Stimulated activated CD4-positive, alpha-beta T cell treated with anti-CD3 and anti-CD28 coated beads, Interleukin-1b, Interleukin-23, amount 100 ng/mL, for 1 hour (primary cell): ENCODE data around the gene PABPC4L.
"Not testable (repeated sequence)": the region's sequence is repeated elsewhere in the genome, so short reads cannot be mapped to it uniquely, and the experiment has no call there.

ENCODE experiments used
- DNase-seq, 2 donors: peaks; one replicate each; pipeline ENCODE4 v3.0.0-alpha.2; 2020; ENCODE audit warnings: low read depth in 2 of 2

Gene PABPC4L

DNA sequence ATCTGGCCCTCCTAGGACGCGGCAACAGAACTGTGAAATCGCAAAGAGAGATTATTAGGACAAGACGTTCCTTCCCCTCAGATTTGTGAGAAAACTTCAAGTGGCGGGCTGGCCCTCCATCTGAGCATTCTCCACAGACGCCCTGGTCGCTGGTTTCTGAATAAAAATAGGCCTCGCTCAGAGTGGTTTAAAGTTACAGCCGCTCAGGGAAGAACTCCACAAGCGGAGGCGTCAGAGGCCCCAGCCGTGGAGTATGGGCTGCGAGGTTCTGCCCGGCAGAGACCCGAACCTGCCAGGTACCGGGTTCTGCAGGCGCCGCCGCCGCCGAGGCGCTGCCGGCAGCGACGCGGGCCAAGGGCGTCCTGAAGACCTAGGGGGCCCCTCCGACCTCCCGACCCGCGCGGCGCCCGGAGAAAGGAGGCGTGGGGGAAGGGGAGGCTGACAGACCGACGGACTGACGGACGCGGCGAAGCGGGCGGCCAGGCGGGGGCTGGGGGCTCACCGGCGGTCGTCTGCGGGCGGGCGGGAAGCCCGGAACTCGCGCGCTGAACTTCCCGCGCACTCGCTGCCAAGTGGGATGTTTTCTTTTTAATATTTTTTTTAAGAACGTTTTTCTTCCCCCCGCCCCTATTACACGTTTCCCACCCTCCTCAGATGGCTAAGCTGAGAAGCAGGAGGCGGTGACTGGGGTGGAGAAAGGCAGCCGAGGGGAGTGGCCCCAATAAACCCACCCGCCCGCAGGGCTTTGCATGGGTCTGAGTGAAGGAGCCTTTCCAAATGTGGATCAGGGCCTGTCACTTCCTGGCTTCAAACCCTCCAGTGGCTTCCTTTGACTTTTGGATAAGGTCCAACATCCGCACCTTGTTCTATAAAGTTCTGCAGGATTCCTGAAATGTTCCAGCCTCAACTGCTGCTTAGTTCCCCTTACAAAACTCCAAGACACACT lies at the start of gene PABPC4L:
PABPC4L (minus strand) TSS at position 574 of the 946 bp plus-strand sequence. CDS start 770 bp downstream, outside the sequence.
- DNase-seq = no peak

- DNase-seq = no peak
These were observed 49.7 kb upstream of the PABPC4L start for GRCh38 chr4:134251322-134251721.

DNA sequence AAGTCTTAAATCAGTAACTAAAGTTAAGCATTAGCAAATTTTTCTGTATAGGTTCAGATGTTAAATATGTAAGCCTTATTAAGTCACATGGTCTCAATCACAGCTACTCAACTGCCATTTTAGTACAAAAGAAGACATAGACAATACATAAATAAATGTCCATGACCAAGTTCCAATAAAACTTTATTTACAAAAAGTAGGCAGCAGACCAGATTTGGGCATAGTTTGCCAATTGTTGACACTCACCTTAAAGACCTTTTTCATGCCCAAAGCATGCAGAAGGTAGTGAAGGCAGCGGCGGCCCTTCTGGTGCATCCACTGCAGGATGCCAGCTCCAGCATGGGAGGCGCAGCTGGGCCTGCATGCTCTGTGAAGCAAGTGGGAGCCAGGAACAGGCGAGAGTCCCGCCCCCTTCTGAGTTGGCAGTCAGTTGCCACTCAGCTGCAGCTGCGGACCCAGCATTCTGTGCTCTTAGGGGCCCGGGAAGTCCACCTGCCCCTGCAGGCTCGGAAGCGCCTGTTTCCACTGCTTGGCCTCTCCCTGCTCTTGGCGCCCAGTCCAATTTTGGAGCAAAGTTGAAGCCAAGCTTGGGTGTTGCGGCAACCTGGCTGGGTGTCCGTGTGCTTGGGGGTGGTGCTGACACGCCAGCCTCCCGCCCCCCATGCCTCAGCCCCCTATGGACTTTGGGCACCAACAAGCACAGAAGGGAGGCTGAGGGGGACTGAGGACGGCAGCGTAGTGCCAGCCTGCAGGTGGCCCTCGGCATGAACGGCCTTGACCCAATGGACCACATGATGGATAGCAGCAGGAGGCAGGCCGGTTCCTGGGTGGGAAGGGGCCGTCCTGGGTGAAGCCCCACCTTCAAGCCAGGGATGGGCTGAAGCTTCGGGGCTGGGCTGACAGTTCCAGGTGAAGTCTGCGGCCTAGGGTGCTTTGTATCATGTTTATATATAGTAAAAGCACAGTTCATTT lies 42.4 kb upstream of the PABPC4L start:
- no peak for DNase-seq

DNA sequence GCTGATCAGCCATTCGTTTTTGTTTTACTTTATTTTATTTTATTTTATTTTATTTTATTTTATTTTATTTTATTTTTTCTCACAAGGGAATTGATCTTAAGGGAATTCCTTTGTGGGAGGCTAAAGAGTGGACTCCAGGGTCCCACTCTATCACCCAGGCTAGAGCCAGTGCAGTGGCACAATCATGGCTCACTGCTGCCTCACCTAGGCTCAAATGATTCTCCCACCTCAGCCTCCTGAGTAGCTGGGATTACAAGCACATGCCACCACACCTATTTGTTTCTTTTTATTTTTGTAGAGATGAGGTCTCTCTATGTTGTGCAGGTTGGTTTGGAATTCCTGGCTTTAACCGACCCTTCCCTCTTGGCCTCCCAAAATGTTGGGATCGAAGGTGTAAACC lies 17.5 kb upstream of the PABPC4L start:
- no peak for DNase-seq

GRCh38 chr4:134216411-134216810 lies 14.8 kb upstream of the PABPC4L start:
- no peak for DNase-seq

DNA sequence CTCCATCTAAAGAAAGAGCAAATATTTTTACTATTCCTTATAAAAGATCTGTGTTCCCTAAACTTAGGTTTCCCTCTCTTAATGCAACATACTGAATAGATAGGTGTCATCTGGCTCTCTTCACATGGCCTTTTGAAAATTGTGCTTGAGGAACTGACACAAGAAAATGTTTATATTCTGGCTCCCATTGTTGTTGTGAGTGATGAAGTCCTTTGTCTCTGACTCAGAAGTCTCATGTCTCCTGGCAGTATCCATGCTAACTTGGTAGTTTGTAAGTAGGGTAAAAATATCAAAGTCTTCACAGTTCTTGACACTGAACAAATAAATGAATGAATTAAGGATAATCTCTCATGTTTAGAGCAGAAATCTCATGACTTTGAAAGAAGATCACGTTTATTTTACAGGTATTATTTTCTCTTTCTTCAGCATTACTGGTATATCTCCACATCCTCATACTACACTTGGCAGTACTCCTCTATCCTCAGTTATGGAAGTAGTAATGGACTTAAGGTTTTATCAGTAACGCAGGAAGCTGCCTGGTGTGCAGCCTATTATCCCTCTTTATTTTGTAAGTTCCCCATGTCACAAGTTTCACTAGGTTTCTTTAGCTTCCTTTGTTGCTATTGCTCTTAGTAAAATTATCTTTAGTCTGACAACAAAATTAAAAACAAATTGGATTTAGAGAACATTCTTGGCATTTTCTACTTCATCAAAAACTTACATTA lies 14.2 kb upstream of the PABPC4L start:
- no peak for DNase-seq

- DNase-seq = not testable (repeated sequence)
These were observed 6.4 kb upstream of the PABPC4L start for GRCh38 chr4:134207955-134208354.

- no peak for DNase-seq
These were observed 772 bp upstream of the PABPC4L start for GRCh38 chr4:134202166-134202956.

- DNase-seq = no peak
These were observed 776 bp downstream of the PABPC4L start for GRCh38 chr4:134200811-134201215.

DNA sequence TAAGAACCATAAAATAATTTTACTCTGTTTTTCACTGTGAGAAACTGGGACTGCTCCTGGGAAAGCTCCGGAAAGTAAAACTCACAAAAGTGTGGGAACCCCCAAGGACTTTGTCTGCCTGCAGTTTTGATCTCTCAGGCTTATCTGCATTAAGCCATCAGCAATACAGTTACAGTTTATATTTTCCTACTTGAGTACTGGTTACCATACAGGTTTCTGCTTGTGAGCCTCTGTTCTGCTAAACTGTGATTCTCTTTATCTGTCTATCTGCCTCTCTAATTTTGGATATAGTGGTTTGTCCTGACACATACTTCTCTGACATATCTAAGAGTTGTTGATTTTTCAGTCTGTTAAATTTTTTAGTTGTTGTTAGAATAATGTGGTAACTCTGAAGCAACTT lies 11.6 kb downstream of the PABPC4L start:
- no peak for DNase-seq

DNA sequence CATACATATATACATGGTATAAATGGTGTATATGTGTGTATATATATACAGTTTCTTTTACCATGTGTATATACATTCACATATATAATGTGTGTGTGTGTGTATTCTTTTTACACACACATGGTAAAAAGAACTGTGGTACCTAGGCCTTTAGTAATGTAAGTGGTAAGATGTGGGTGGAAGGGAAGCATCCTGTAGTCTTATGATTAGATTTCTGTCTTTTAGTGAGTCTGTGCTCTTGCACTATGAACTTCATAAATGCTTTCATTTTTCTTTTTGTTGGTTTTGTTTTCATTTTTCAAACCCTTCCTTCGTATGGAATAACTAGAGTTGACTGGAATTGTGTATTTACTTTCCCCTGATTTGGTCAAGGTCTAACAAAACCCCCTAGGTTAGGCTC lies 12.1 kb downstream of the PABPC4L start:
- DNase-seq = no peak

DNA sequence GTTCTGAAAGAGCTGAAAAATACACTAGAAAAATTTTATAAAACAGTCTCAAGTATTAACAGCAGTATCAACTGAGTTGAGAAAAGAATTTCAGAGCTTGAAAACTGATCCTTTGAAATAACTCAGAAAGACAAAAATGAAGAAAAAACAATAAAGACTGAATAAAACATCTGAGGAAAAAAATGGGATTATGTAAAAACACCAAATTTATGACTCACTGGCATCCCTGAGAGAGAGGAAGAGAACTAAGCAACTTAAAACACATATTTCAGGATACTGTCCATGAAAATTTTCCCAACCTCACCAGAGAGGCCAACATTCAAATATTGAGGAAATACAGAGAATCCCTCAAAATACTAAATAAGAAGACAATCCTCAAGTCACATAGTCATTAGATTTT lies 22.9 kb downstream of the PABPC4L start:
- DNase-seq = no peak

GRCh38 chr4:134174271-134174670 lies 27.3 kb downstream of the PABPC4L start:
- DNase-seq = no peak

GRCh38 chr4:134160211-134160610 lies 41.4 kb downstream of the PABPC4L start:
- DNase-seq = no peak

DNA sequence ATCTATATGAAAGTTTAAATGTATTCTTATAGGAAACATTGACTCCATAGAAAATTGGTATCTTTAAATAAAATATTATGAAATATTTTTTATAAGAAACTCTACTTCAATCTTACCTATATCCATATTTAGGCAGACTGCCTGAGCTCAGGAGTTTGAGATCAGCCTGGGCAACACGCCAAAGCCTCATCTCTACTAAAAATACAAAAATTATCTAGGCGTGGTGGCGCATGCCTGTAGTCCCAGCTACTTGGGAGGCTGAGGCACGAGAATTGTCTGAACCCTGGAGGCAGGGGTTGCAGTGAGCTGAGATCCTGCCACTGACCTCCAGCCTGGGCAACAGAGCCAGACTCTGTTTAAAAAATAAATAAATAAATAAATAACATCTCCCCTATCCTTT lies 47.5 kb downstream of the PABPC4L start:
- no peak for DNase-seq

GRCh38 chr4:134147941-134148340 lies 53.6 kb downstream of the PABPC4L start:
- DNase-seq = no peak
